HG03378 (cell line): Measurements from ENCODE around the gene VEZT.
"Not testable (repeated sequence)": the region's sequence is repeated elsewhere in the genome, so short reads cannot be mapped to it uniquely, and the experiment has no call there.

Experiments used
- ATAC-seq: cut with Tn5 transposase; IDR thresholded peaks from one replicate; pipeline ENCODE4 v1.9.1; 2021; ENCODE audit warnings: mild to moderate bottlenecking, moderate library complexity; ENCODE audit not compliant: unreplicated experiment

The VEZT gene, protein sequence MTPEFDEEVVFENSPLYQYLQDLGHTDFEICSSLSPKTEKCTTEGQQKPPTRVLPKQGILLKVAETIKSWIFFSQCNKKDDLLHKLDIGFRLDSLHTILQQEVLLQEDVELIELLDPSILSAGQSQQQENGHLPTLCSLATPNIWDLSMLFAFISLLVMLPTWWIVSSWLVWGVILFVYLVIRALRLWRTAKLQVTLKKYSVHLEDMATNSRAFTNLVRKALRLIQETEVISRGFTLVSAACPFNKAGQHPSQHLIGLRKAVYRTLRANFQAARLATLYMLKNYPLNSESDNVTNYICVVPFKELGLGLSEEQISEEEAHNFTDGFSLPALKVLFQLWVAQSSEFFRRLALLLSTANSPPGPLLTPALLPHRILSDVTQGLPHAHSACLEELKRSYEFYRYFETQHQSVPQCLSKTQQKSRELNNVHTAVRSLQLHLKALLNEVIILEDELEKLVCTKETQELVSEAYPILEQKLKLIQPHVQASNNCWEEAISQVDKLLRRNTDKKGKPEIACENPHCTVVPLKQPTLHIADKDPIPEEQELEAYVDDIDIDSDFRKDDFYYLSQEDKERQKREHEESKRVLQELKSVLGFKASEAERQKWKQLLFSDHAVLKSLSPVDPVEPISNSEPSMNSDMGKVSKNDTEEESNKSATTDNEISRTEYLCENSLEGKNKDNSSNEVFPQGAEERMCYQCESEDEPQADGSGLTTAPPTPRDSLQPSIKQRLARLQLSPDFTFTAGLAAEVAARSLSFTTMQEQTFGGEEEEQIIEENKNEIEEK

DNA sequence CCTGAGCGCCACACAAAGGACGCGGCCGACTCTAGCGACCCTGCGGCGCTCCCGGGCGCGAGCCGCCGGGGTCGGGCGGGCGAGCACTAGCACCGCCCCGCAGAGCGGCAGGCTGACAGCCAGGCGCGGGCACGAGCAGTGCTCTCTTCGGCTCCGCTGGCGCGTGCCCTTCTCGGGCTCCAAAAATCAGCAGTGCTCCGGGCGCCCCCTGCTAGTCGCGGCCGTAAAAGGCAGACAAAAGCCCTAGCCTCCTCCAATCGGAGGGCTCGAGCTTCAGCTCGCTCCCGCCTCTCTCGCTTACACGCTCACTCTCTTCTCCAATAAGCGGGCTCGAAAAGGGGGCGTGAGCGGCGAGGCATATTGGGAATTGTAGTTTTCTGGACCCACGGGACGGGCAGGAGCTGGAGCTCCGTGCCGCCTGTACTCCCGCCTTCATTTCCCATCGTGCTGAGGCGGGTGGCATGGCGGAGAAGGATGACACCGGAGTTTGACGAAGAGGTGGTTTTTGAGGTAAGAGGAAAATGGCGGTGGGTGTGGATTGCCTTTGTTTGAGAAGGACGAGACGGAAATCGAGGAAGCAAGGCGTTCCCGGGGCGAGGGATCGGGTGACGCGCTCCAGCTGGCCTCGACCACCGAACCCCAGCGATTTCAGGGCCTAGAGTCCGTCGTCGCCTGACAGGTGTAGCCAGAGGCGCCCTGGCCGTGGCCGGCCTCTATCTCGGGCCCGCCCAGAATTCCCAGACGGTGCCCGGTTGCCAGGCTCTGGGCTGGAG, at the start of gene VEZT, which contains the start of gene FGD6:
VEZT (plus strand) TSS at position 431 of the 773 bp plus-strand sequence; CDS start at position 475, 44 bp downstream.
FGD6 (minus strand) TSS at position 91 of the 773 bp plus-strand sequence. CDS start 227 bp downstream, outside the sequence.
- ATAC-seq, result peak; percentile 93

DNA sequence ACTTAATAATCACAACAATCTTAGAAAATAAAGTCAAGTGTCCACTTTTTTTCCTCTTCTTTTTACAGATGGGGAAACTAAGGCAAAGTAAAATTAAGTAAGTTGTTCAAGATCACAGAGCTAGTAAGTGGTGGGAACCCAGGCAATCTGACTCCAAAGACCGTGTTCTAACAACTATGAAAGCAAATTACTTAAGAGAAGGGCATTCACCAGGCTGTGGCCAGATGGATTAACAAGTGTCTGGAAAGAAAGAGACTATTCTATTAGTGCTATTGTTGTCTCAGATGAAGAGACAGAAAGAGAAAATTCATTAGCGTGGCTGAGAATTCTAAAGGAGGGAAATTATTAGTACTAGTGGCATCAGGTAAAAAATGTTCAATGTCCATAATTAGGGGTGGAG, 48.9 kb upstream of the VEZT start:
- ATAC-seq, result no peak

DNA sequence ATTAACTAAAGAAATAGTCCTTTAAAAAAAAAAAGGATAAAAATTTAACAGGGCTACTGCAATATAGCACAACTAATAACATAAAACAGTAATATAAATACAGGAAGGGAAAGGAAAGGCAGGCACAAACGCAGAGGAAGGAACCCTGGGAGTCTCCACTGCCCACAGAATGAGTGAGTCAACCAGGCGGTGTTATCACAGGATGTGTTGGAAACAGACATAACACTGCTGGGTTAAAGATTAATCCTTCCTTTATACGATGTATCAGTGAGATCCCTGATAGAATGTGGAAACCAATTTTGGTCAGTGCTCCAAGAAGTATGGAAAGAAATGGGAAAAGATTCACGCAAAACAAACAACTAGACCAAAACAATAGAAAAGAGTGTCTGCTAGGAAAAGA, 48.2 kb upstream of the VEZT start:
- no peak for ATAC-seq

DNA sequence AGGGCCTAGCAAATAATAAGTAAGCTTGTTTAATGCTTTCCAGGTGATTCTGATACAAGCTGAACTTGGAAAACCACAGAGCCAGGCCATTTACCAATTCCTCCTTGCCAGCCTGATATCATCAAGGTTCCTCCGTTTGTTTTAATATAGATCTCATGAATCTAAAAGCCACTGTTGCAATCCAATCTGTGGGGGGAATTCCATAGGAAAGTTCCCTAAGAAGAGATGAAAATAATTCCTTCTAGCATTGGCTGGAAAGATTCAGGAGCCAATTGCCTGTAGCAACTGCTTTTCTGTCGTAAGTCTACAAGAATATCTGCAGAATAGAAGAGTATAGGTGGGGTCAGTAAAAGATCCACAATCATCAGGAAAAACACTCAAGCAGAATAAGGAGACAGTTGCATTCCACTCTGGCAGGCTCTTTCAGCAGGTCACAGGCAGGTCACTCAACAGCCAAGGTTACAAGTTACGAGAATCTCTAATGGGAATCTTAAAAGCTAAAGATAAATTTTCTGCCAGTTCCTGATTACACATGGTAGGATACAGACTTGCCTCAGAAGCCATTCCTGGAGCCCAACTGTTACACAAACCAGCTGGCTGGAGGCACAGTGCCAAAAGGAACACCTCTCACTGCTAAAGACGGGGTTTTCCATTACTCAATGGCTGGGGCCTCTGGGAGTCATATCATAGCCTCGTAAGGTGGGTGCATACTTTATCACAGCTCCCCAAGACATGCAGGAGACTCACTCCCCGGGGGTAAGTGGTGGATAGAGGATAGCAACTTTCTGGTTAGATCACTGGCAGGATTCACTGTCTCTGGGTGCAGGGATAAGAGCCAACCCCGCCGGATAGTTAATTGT, 44.0 kb upstream of the VEZT start:
- ATAC-seq, result no peak

DNA sequence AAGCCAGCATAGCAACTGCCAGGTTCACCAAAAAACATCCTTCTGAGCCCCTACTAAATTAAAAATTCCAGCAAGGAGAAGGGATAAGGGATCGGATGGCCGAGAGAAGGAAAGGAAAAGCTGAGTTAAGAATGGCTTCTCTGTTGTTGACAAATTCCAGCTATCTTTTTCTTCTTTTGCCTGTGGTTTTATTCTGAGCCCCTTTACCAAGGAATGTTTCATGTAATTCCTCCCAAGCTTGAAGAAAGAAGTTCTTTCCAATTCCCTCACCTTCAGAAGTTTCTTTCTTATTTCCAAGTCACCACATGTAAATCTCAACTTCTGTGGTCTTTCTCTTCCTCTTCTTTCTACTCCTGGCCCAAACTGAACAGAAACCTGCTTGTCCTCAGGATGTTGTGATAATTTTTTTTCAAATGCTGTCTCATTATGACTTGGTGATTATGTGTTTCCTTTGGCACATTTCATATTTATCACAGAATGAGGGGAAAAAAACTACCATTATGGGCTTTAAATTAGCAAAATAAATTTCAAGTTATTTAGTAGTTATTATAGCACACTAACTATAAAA, 40.3 kb upstream of the VEZT start:
- ATAC-seq, result no peak

DNA sequence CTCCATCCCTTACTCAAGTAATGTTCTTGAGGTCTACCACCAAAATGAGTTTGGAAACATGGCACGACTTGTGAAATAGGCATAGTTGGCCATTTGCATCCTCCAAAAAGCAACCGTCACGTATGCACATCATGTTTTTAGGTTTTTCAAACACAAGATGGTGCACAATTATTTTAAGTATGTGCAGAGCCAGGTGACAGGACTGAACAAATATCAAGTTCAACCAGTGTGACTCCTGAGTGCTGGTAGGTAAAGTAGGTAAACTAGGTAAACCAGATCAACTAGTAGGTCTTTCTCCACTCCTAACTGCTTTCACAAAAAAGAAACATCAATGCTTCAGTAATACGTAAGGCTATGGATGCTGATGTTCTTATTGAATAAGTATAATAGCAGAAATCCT, 39.5 kb upstream of the VEZT start:
- no peak for ATAC-seq

DNA sequence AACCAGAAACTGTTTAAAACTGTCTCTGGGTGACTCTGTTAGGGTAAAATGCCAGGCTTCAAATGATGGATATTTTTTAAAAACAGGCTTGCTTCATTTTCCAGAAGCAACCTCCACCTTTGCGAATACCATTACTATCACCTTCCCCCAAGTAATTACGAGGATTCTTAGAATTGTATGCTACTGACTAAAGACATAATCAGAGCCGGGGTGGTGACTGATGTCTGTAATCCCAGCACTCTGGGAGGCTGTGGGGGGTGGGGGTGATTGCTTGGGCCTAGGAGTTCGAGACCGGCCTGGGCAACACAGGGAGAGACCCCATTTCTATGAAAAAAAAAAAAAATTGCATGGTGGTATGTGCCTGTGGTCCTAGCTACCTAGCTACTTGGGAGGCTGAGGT, 38.6 kb upstream of the VEZT start:
- ATAC-seq, result no peak

DNA sequence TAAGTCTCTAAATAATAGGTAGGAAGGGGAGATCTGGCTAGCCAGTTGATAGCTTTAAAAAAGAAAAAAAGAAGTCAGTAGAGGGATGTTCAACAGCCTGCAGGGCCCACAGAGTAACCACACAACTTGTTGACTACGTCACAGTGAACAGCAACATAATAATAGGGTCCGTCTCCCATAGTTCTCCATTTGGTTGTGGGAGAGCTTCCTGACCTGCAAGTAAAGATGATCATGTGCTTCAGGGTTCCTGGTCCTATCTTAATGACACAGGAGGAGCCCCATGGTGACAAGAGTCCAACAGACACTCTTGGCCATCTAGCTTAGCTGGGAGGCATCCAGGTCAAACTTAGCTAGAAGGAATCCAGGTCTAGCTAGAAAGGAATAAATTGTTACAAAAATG, 36.5 kb upstream of the VEZT start:
- ATAC-seq, result no peak

DNA sequence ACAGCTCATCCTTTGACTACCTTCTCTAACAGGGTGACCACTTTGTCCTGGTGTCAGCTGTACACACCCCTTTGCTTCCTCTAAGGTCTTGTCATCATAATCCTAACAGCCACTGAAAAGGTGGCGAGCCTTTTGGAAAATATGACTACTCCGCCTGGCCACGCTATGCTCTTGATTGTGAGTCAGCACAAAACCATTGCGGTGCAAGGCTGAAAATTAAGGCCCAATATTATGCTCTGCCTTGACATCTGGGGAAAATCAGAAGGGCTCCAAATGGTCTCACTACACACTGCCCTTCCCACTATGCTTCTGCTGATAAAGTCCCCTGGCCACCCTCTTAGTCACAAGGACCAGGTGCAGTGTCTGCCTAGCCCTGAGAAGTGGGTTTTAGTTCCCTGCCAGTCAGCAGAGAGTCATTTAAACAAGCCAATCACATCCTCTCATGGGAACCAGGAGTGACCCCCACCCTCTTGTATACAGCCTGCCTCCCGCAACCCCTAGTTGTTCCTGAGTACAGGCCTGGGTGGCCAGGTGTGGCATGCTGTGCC, 34.7 kb upstream of the VEZT start:
- no peak for ATAC-seq

DNA sequence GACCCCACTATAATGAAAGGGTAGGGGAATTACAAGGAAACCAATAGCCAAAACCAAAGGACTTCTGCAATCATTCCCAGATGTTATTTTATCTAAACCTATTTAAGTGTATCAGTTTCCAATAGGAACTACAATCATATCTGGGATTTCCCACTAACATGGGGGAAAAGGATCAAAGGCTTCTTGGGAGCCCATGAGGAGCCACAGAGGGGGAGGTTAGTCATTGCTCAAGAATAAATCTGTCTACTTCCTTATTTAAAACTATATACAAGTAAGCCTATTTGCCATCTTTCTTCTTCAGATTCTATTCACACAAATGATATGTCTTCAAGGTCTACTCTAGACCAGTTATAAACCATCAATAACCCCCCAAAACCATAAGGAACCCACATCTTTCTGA, 33.5 kb upstream of the VEZT start:
- ATAC-seq, result no peak

DNA sequence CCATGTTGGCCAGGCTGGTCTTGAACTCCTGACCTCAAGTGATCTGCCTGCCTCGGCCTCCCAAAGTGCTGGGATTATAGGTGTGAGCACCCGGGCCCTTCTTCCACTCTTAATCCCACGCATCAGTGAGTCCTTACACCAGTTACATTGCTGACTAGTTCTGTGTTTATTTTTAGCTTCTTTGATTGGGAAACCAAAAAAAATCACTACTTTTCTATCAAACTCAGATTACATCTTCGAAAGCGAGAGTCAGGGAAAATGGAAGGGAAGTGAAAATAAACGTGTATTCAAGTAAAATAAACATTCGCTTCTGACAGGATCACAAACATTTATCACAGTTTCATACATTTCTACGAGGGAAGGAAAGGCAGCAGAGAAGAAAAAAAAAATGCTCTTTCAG, 32.5 kb upstream of the VEZT start:
- ATAC-seq, result no peak

DNA sequence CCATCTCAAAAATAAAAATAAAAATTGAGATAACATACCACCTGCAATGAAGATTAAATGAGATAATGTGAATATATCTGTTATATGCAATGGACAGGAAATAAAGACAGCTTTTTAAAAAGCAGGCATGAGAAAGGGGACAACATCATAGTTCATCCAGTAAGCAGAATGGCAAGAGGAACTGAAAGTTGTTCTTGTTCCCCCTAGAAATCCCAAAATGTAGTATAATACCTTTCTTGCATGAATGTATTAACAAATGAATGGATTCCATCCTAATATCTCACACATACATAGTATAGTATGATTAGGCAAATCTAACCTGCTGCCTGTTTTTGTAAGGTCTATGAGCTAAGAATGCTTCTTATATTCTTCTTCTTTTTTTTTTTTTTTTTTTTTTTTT, 31.8 kb upstream of the VEZT start:
- ATAC-seq, result no peak

DNA sequence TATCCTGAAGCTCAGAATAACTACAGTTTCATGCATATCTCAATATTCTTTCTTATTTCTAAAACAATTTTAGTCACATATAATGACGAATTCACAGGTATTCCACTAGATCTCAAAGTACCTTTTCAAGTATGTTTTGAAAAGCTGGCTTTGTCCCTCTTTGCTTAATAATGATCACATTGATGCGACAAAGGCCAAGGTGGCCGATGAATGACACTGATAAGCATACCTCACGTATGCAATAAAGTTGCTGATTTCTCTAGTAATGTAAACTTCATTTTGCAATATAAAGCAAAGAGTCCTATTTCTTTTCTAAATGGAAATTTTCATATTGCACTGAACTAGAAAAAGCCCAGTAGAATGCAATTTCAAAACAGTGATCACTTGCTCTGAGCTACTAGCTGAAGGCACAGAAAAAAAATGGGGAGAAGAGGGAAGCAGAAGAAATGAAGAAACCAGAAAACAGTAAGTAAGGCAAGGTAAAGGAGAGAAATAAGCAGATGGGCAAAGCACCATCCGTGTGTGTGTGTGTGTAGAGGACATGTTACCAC, 29.7 kb upstream of the VEZT start:
- ATAC-seq, result no peak

DNA sequence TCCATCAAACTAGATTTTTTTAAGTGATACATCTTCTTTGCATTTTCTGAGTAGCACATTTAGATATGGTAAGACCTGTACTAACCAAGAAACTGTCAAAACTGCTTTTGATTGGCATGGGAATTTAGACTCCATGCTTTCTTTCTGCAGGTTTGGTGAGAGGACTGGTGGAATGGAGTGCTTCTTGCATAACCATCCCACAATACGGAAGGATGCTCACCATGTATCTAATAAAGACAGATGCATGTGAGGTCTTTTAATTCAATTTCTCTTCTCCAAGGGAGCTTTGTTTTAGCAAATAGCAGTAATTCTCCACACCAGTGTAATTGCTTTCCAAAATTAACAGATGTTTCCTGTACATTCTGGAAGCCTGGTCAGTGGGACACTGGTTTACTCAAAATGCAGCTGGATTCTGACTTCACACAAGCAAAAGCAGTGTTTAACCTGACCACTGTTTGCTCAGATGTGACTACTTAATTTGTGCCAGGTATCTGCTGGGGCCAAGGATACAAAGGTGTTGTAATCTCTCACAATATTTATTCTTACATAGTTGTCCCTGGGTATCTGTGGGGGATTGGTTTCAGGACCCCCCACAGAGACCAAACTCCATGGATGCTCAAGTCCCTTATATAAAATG, 26.4 kb upstream of the VEZT start:
- ATAC-seq, result no peak

DNA sequence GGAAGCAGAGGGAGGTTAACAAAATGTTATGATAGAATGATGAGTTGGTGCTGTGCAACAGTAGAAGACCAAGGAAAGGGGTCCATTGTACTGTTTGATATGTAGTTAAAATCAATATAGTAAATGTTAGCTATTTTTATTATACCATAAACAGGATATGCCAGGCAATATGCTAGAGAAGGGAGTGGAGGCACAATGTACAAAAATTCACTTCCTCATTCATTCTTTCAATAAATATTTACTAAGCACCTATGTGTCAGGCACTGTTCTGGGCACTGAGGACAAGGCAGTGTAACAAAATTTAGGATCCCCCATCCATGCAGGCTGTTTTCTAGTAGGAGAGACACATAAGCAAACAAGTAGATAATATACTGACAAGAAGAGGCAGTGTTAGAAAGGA, 25.3 kb upstream of the VEZT start:
- no peak for ATAC-seq

DNA sequence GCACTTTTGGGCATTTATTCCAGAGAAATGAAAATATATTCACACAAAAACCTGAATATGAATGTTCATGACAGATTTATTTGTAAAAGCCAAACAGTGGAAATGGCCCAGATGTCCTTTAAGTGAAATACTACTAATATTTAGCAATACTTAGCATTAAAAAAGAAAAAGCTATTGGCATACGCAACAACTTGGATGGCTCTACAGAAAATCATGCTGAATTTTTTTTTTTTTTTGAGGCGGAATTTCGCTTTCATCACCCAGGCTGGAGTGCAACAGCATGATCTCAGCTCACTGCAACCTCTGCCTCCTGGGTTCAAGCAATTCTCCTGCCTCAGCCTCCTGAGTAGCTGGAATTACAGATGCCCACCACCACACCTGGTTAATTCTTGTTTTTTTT, 24.5 kb upstream of the VEZT start:
- no peak for ATAC-seq

DNA sequence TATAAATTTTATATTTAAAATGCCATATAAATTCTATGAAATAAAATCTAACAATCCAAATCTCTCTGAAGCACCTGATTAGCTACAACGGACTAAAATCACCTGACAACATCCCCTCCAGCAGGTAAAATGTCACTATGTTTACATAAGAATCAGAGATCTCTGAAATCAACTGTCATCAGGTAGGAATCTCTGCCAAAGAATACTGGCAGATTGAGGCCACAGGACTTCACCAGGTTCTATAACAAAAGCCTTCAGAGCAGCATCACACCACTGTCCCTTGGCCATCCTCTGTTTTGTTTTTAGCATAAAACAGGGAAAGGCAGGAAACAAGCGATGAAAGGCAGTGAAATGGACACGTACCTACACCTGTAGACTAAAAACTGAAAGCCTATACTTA, 22.5 kb upstream of the VEZT start:
- ATAC-seq, result no peak

DNA sequence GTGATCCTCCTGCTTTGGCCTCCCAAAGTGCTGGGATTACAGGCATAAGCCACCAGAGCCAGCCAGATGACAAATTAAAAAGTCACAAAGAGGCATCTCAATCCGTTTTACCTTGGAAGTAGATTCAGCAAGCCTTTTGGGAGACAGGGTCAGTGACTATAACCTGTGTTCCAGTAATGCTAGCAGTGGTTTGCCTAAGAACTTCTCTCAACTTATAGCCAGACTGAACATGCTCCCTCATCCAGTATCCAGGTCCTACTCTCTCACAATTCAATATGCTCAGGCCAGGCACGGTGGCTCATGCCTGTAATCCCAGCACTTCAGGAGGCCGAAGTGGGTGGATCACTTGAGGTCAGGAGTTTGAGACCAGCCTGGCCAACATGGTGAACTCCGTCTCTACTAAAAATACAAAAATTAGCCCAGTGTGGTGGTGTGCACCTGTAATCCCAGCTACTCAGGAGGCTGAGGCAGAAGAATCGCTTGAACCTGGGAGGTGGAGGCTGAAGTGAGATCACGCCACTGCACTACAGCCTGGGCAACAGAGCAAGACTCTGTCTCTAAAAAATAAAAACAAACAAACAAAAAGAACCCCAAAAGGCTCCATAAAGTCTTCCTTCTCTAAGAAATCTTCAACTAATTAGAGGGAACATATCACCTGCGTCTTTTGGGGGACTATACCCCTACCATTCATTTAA, 20.6 kb upstream of the VEZT start:
- not testable (repeated sequence) for ATAC-seq
